A172 (cell line): ENCODE data around the gene POLG. TPM values are rescaled to one million over a fixed set of nuclear protein-coding genes. Genes with fewer than 3 reads are reported as not detected.
A peak's percentile ranks its signal among the peaks of the same experiment; 100 is the strongest.

Experiments
- DNase-seq: peaks from one replicate; pipeline ENCODE4 v3.0.0-alpha.2; 2015; ENCODE audit warnings: low spot score
- total RNA-seq: library from RNA; depleted of rRNA; stranded (reverse); fragments of >200 nt; shearing (Covaris generic); gene quantifications from 2 replicates; pipeline ENCODE4 v1.2.3, GENCODE V29; 2014

Gene POLG
- total RNA-seq, 1 experiment from 2014 or later, result 40.2 TPM

DNA sequence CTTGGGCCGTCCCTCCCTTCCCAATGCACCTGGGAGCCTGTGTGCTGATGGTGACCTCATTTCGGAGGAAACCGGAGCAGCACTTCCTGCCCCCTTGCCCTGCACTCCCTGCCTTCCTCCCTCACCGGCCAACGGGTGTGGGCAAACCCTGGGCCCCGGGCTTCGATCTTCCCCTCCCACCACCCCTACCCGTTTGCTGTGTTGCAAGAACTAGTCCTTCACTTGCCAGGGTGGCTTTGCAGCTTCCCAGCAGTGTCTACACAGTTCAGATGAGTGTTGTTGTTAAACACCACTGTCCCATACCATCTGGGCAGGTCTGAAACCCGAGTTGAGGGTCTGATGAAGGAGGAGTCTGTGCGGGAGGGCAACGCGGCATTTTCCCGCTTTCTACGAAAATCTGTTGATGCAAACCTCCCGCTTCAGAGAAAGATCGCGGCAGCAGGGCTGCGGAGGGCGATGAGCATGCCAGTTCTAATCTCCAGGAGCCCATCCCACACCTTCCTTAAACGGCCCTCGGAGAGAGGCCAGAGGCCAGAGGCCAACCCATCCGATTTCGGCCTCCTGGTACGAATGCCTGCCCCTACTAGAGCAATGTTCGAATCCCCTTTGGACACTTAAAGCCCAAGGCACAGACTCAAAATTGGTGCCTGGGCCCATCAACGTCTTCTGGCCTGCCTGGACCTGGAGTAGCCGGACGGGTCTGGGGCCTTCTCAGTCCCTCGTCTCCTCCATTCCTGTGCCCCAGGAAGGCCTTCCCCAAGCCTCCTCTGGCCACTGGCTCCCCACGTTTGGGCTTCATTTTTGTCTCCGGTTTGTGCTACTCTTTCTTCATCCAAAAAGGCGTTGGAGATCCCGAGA, 35.7 kb upstream of the POLG start:
- DNase-seq, result no peak

GRCh38 chr15:89369341-89369947, 34.8 kb upstream of the POLG start:
- no peak for DNase-seq

DNA sequence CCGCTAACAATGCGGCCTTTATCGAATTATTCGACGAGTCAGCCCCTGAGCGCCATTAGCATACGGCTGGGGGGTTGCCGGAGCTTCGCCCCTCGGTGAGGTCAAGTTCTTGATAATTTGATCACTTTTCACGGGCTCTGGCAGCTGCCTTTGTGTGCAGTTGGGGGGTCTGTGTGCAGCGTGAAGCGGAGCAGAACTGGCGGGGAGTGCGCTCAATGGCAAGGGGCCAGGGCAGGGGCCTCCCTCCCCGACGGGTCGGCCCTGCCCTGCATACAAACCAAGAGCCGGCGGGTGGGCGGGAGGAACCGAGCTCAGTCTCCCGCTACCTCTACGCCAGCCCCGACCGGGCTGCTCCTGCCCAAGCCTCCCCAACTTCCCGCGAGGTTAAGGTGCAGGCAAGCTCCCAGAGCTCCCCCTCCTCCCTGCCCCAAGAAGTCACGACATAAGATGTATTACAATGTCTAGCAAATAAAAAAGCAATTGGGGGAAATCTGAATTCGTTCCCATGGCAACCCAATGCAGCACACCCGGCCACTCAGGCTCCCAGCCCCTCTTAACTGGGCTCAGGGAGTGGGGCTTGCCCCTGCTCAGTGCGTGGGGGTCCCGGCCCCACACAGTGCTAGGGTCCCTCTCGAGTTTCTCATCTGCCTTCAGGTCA, 34.1 kb upstream of the POLG start:
- no peak for DNase-seq

- DNase-seq, result no peak
Measured at GRCh38 chr15:89367485-89368451, 33.1 kb upstream of the POLG start.

GRCh38 chr15:89366656-89367393, 32.2 kb upstream of the POLG start:
- DNase-seq, result no peak

- no peak for DNase-seq
Measured at GRCh38 chr15:89365462-89366065, 30.9 kb upstream of the POLG start.

DNA sequence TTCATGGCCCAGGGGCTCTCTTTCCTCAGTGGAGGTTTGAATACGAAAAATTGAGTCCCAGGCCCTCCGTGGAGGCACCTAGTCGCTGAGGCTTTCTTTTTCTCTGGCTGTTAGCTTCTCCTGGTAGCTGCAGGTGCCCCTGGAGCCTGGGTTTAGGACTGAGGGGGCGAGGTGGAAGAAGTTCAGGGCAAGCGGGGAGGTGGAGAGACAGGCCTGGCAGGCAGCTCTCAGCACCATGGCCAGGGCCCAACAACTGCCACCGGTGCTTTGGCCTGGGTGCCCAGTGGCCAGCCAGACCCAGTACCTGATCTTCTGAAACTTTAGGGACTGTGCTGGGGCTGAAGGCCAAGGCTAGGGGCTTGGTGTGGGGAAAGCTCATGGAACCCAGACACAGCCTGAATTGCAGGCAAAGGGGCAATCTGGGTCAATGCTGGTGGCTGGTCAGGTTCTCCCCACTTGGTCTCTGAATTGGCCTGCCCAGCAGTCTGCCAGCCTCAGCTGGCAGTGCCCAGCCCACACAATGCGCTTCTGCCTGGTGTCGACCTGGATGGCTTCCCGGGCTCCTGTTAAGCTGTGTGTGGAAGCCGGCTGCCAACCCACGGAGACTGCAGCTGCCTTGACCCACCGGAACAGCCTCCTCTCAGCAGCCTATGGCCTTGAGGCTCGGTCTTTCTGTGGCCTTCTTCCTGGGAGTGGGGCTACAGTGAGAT, 30.3 kb upstream of the POLG start:
- DNase-seq, result no peak

DNA sequence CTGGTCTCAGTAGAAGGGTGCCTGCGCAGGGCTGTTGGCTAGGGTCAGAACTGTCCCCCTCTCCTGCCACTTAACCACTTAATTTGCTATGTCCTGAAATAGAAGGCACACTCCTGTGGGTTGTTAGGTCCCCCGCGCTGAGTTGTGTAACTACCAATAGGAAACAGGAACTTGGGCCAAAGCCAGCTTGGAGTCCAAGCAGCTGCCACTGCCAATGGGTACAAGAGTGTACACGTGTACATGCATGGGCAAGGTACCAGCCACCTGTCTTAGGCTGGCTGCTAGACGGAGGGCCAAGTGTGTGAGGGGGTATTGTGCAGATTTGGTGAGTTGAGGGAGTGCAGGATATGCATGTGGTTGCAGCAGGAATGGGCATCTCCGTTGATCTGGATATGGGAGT, 29.7 kb upstream of the POLG start:
- DNase-seq, result no peak

DNA sequence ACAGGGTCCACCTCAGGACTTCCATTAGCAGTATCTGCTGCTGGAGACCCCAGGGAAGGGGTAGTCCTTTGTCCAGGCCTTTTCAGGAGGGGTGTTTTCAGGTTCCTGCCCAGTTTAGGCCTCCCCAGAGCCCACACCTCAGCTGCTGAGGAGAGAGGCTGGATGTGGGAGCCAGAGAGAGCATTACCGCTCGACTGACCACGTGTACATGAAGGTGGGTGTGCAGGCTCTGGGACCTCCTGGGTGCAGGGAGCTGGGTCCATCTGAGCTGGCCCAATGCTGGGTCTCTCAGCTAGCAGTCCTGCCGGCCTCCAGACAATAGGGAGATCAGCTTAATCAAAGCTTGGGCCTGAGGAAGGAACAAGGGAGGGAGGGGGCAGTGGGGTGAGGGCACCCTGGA, 29.1 kb upstream of the POLG start:
- no peak for DNase-seq

DNA sequence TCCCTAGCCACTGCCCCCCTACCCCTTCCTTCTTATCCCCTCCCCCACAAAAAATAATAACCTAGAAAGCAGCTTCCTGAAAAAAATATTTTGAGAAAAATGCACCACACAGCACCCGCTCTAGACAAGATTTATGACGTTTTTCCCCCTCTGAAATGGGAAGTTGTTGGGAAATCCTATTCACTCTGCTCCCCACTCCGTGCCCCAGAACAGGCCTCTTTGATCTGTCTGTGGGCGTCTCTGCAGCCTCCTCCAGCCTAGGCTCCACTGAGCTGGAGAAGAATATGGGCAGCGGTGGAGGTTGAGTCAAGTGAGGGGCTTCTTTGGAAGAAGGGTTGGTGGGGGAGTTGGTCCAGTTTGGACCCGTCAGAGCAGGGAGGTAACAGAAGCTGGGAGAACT, 28.5 kb upstream of the POLG start:
- DNase-seq, result no peak

- no peak for DNase-seq
Measured at GRCh38 chr15:89362203-89363101, 27.8 kb upstream of the POLG start.

GRCh38 chr15:89361451-89362202, 27.0 kb upstream of the POLG start:
- peak; percentile 50 for DNase-seq

GRCh38 chr15:89360294-89360971, 25.8 kb upstream of the POLG start:
- no peak for DNase-seq

- DNase-seq, result no peak
Measured at GRCh38 chr15:89359471-89360293, 25.1 kb upstream of the POLG start.

- DNase-seq, result peak; percentile 49
Measured at GRCh38 chr15:89358755-89359439, 24.3 kb upstream of the POLG start.

DNA sequence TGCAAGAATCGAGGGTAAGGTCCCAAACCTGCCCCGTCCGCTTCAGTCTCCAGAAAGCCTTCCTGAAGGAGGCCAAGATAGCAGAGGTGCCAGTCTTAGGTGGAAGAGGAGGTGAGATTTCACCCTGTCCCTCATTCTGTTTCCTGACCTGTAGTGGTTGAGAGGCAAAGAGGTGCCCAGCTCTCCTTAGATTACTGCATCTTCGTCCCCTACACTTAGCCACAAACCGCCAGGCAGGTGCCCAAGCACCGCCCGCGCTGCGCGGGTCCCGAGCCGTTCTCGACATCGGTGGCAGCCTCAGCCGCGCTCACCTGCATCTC, 23.8 kb upstream of the POLG start:
- no peak for DNase-seq
